Rectal smooth muscle tissue (tissue), 1 donor: ENCODE results near the gene MERTK.

Experiments used
- H3K27ac ChIP-seq: one replicate; pipeline ENCODE4 v1.7.0; 2013; ENCODE audit warnings: low read depth, low read length, inconsistent platforms
- H3K27me3 ChIP-seq: one replicate; pipeline ENCODE4 v1.7.0; 2013; ENCODE audit warnings: low read length; ENCODE audit not compliant: control insufficient read depth, insufficient read depth
- H3K36me3 ChIP-seq: one replicate; pipeline ENCODE4 v1.7.0; 2013; ENCODE audit warnings: low read length; ENCODE audit not compliant: control insufficient read depth, insufficient read depth
- H3K4me1 ChIP-seq: one replicate; pipeline ENCODE4 v1.7.0; 2013; ENCODE audit warnings: low read length; ENCODE audit not compliant: control insufficient read depth, insufficient read depth
- H3K4me3 ChIP-seq: one replicate; pipeline ENCODE4 v1.7.0; 2013; ENCODE audit warnings: low read length
- H3K9ac ChIP-seq: one replicate; pipeline ENCODE4 v1.7.0; 2013; ENCODE audit warnings: low read length

MERTK gene

GRCh38 chr2:111940333-111941196 lies 42.2 kb downstream of the MERTK start:
- peaks cover 2% of the 10 kb centered on the region for H3K36me3 ChIP-seq
- no peaks in the 10 kb centered on the region for H3K27me3 ChIP-seq
- H3K9ac ChIP-seq, result no peak overlapping the region
- H3K27ac ChIP-seq, result no peak overlapping the region
- no peak overlapping the region for H3K4me3 ChIP-seq
- peaks cover 7% of the 10 kb centered on the region for H3K4me1 ChIP-seq

- H3K4me3 ChIP-seq, result no peak overlapping the region
- H3K9ac ChIP-seq, result no peak overlapping the region
- no peak overlapping the region for H3K27ac ChIP-seq
- H3K36me3 ChIP-seq, result peaks cover 2% of the 10 kb centered on the region
- peaks cover 13% of the 10 kb centered on the region for H3K4me1 ChIP-seq
- H3K27me3 ChIP-seq, result no peaks in the 10 kb centered on the region
These were observed 43.1 kb downstream of the MERTK start for GRCh38 chr2:111941531-111941930.

- no peak overlapping the region for H3K4me3 ChIP-seq
- H3K9ac ChIP-seq, result no peak overlapping the region
- H3K27ac ChIP-seq, result peak overlapping the region; percentile 35
- H3K4me1 ChIP-seq, result peaks cover 16% of the 10 kb centered on the region
- H3K27me3 ChIP-seq, result no peaks in the 10 kb centered on the region
- peaks cover 2% of the 10 kb centered on the region for H3K36me3 ChIP-seq
These were observed 46.3 kb downstream of the MERTK start for GRCh38 chr2:111944531-111945210.

- Histone ChIP-seq H3K36me3 (peaks cover 2% of the 10 kb centered on the region), H3K4me3 (no peak overlapping the region), H3K27me3 (no peaks in the 10 kb centered on the region), H3K27ac (peak overlapping the region; percentile 65), H3K4me1 (peaks cover 16% of the 10 kb centered on the region), H3K9ac (no peak overlapping the region)
These were observed 47.3 kb downstream of the MERTK start for GRCh38 chr2:111945444-111946293.

GRCh38 chr2:111946294-111947114 lies 48.1 kb downstream of the MERTK start:
- H3K4me1 ChIP-seq, result peaks cover 16% of the 10 kb centered on the region
- no peak overlapping the region for H3K9ac ChIP-seq
- peaks cover 2% of the 10 kb centered on the region for H3K36me3 ChIP-seq
- H3K4me3 ChIP-seq, result no peak overlapping the region
- H3K27me3 ChIP-seq, result no peaks in the 10 kb centered on the region
- peak overlapping the region; percentile 65 for H3K27ac ChIP-seq

- H3K4me1 ChIP-seq, result peaks cover 16% of the 10 kb centered on the region
- H3K4me3 ChIP-seq, result no peak overlapping the region
- H3K9ac ChIP-seq, result no peak overlapping the region
- no peaks in the 10 kb centered on the region for H3K36me3 ChIP-seq
- no peaks in the 10 kb centered on the region for H3K27me3 ChIP-seq
- H3K27ac ChIP-seq, result no peak overlapping the region
These were observed 48.8 kb downstream of the MERTK start for GRCh38 chr2:111947219-111947618.

GRCh38 chr2:111948832-111949231 lies 50.4 kb downstream of the MERTK start:
- Histone ChIP-seq H3K4me1 (peaks cover 16% of the 10 kb centered on the region), H3K9ac (no peak overlapping the region), H3K36me3 (no peaks in the 10 kb centered on the region), H3K4me3 (no peak overlapping the region), H3K27ac (no peak overlapping the region), H3K27me3 (no peaks in the 10 kb centered on the region)

GRCh38 chr2:111950236-111950635 lies 51.8 kb downstream of the MERTK start:
- Histone ChIP-seq H3K36me3 (no peaks in the 10 kb centered on the region), H3K27ac (no peak overlapping the region), H3K27me3 (no peaks in the 10 kb centered on the region), H3K9ac (no peak overlapping the region), H3K4me3 (no peak overlapping the region), H3K4me1 (peaks cover 15% of the 10 kb centered on the region)

- Histone ChIP-seq H3K4me1 (peaks cover 6% of the 10 kb centered on the region), H3K27ac (no peak overlapping the region), H3K4me3 (no peak overlapping the region), H3K36me3 (no peaks in the 10 kb centered on the region), H3K27me3 (no peaks in the 10 kb centered on the region), H3K9ac (no peak overlapping the region)
These were observed 53.1 kb downstream of the MERTK start for GRCh38 chr2:111951486-111951885.

GRCh38 chr2:111952871-111953452 lies 54.6 kb downstream of the MERTK start:
- Histone ChIP-seq H3K4me3 (no peak overlapping the region), H3K4me1 (peaks cover 3% of the 10 kb centered on the region), H3K27me3 (no peaks in the 10 kb centered on the region), H3K36me3 (no peaks in the 10 kb centered on the region), H3K9ac (no peak overlapping the region), H3K27ac (no peak overlapping the region)

GRCh38 chr2:111954602-111955332 lies 56.4 kb downstream of the MERTK start:
- no peak overlapping the region for H3K27ac ChIP-seq

More at GRCh38 chr2:111954602-111955332, 56.4 kb downstream of the MERTK start:
- Histone ChIP-seq H3K27me3 (no peaks in the 10 kb centered on the region), H3K4me3 (no peak overlapping the region), H3K36me3 (no peaks in the 10 kb centered on the region), H3K9ac (no peak overlapping the region), H3K4me1 (peaks cover 3% of the 10 kb centered on the region)
